ENCODE results near the gene FSTL5. TPM values are rescaled to one million over a fixed set of nuclear protein-coding genes. Genes with fewer than 3 reads are reported as not detected.

The FSTL5 gene
- polyA plus RNA-seq, 3 donors = not detected

- Mint-ChIP-seq H3K4me3 (no peak overlapping the region), H3K36me3 (no peaks in the 10 kb centered on the region), H3K27me3 (ENCODE audit: low read depth in 3 of 3) (peaks cover 0 to 2% (median 0%) of the 10 kb centered on the region in 3 donors), H3K27ac (no peak overlapping the region), H3K4me1 (no peaks in the 10 kb centered on the region), H3K9me3 (peaks cover 0 to 2% (median 0%) of the 10 kb centered on the region in 7 donors)
- H3K79me2 ChIP-seq (ENCODE audit: insufficient read depth, low read length) = no peaks in the 10 kb centered on the region
- H3K9me3 ChIP-seq (replicated peaks in 1 of 2; ENCODE audit: control insufficient read depth in 1 of 2, insufficient read depth in 1 of 2, low read length in 2 of 2) = no peaks in the 10 kb centered on the region
- intact Hi-C loops (cut with micrococcal nuclease) = no loop called here
- WGBS (ENCODE audit: insufficient coverage) = 90% methylated on average over 4 of the region's 4 CpGs
- H3K27ac ChIP-seq (ENCODE audit: low read depth in 1 of 2, low read length in 2 of 2) = no peak overlapping the region
- DNase-seq = no peak
- H3K9ac ChIP-seq (ENCODE audit: insufficient read depth, low read length, poor library complexity, severe bottlenecking) = no peak overlapping the region
- no peak overlapping the region for H2AFZ ChIP-seq (ENCODE audit: insufficient read depth, low read depth, low read length, poor library complexity, severe bottlenecking)
- H3K4me2 ChIP-seq (replicated peaks; ENCODE audit: extremely low read depth, low read length, poor library complexity, severe bottlenecking) = no peak overlapping the region
- no peaks in the 10 kb centered on the region for H4K20me1 ChIP-seq (ENCODE audit: insufficient read depth, low read length)
- no peak overlapping the region for H3K4me3 ChIP-seq (replicated peaks in 1 of 3; ENCODE audit: low read depth in 2 of 3, low read length in 3 of 3)
- no peaks in the 10 kb centered on the region for H3K4me1 ChIP-seq (ENCODE audit: control insufficient read depth in 1 of 2, insufficient read depth in 2 of 2, low read length in 2 of 2)
- H3K27me3 ChIP-seq (ENCODE audit: control insufficient read depth in 2 of 2, insufficient read depth in 2 of 2, low read length in 2 of 2) = no peaks in the 10 kb centered on the region
- no peak for TF ChIP-seq CTCF (IDR thresholded peaks at IDR 0.05)
- H3K36me3 ChIP-seq (replicated peaks in 1 of 2; ENCODE audit: control insufficient read depth in 1 of 2, insufficient read depth in 2 of 2, low read length in 2 of 2) = no peaks in the 10 kb centered on the region
Measured at GRCh38 chr4:161841759-161842158, 322.0 kb downstream of the FSTL5 start.

GRCh38 chr4:161829591-161829990 lies 334.2 kb downstream of the FSTL5 start:
- DNase-seq = no peak
- Histone ChIP-seq H3K9ac (ENCODE audit: insufficient read depth, low read length, poor library complexity, severe bottlenecking) (no peak overlapping the region), H4K20me1 (ENCODE audit: insufficient read depth, low read length) (no peaks in the 10 kb centered on the region), H3K27ac (ENCODE audit: low read depth in 1 of 2, low read length in 2 of 2) (no peak overlapping the region), H3K4me1 (ENCODE audit: control insufficient read depth in 1 of 2, insufficient read depth in 2 of 2, low read length in 2 of 2) (no peaks in the 10 kb centered on the region), H3K36me3 (replicated peaks in 1 of 2; ENCODE audit: control insufficient read depth in 1 of 2, insufficient read depth in 2 of 2, low read length in 2 of 2) (no peaks in the 10 kb centered on the region), H3K4me2 (replicated peaks; ENCODE audit: extremely low read depth, low read length, poor library complexity, severe bottlenecking) (no peak overlapping the region), H3K9me3 (replicated peaks in 1 of 2; ENCODE audit: control insufficient read depth in 1 of 2, insufficient read depth in 1 of 2, low read length in 2 of 2) (peaks cover 0 to 10% of the 10 kb centered on the region in 2 donors), H2AFZ (ENCODE audit: insufficient read depth, low read depth, low read length, poor library complexity, severe bottlenecking) (no peak overlapping the region), H3K79me2 (ENCODE audit: insufficient read depth, low read length) (no peaks in the 10 kb centered on the region), H3K4me3 (replicated peaks in 1 of 3; ENCODE audit: low read depth in 2 of 3, low read length in 3 of 3) (no peak overlapping the region), H3K27me3 (ENCODE audit: control insufficient read depth in 2 of 2, insufficient read depth in 2 of 2, low read length in 2 of 2) (no peaks in the 10 kb centered on the region)
- Mint-ChIP-seq H3K9me3 (peaks cover 0 to 12% (median 2%) of the 10 kb centered on the region in 7 donors), H3K4me3 (no peak overlapping the region), H3K36me3 (no peaks in the 10 kb centered on the region), H3K27me3 (ENCODE audit: low read depth in 3 of 3) (no peaks in the 10 kb centered on the region), H3K27ac (peak overlapping the region in 1 of 7 donors; percentile 36), H3K4me1 (no peaks in the 10 kb centered on the region)
- intact Hi-C loops (cut with micrococcal nuclease) = no loop called here
- no peak for TF ChIP-seq CTCF (IDR thresholded peaks at IDR 0.05)
